GM21619 (cell line): ENCODE data around the gene TNFRSF4.

Experiments
- ATAC-seq: cut with Tn5 transposase; IDR thresholded peaks from one replicate; pipeline ENCODE4 v1.9.1; 2021; ENCODE audit not compliant: unreplicated experiment

The TNFRSF4 gene

DNA sequence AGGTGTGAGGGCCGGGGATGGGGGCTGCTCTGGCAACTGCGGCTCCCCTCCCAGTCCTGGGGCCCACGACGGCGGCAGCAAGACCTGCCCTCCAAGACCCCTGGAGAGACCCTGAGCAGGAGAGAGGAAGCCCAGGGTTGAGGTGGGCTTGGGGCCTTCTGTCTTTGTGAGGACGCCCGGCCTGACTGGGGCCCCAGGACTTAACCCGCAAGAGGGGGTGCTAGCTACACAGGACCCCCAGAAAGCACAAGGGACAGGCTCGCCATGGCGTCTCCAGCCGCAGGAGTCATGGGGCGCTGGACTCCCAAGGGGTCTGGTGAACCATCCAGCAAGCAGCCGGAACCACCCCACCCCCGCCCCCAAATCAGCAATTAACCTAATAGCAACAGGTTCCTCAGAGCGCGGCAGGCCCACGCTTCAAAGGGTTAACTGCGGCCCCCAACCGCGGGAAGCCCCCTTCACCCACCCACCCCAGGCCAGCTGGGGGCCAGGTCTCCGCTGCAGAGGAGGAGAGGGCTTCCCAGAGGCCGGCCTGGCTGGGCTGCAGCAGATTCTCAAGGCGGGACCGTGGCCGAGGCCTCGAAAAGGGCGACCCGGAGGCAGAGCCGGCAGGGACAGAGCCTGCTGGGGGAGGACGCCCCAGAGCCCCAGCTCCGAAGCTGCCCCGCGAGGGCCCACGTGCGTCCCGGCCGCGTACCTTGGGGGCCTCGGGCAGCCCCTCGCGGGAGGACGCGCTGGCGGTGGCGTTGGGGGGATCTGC, 32.0 kb upstream of the TNFRSF4 start:
- no peak for ATAC-seq

DNA sequence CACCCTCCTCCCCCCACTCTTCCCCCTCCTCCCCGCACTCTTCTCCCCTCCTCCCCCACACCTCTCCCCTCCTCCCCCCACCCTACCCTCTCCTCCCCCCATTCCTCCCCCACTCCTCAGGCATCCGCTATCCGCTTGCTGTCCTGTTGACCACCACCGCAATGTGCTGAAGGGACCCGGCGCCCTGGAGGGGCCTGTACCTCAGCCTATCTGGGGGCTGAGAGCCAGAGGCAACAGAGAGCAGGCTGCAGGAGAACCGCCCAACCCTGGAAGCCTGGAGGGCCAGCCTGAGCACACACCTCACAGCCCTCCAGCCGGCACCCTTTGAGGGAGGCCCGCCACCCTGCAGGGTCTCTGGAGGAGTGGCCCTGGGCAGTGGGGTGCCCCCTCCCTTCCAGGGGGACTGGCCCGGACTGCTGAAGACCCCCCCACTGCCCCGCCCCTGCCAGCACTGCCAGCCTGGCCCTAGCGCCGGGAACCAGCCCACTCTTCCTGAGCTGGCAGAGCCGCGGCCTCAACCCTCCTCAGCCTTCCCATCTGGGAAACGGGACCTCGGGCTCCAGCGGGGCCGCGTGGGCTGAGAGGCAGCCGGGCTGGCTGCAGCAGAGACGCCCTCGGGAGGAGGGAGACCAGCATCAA, 31.3 kb upstream of the TNFRSF4 start:
- no peak for ATAC-seq

DNA sequence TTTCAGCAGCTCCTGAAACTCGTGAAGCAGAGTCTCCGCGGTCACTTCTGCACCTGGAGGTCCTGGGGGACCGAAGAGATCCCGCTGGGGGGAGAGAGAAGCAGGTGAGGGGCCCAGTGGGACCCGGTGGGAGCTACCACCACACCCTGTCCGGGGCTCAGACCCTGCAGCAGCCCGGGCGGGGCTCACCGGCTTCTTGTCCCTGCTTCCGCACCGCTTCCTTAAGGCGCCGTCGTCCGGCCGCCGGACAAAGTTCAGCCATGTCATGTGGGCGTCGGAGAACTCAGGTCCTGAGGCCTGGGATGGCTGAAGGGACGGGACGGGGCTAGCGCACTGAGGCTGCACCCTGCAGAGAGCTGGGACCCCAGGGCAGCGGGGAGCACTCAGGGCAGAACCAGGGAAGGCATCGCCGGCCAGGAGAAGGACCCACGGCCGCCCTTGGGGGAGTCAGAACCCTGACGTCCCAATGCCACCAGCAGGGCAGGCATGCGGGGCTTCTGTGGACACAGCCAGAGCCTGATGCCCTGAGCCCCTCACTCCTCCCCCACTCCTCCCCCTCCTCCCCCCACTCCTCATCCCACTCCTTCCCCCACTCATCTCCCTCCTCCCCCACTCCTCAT, 30.3 kb upstream of the TNFRSF4 start:
- no peak for ATAC-seq

DNA sequence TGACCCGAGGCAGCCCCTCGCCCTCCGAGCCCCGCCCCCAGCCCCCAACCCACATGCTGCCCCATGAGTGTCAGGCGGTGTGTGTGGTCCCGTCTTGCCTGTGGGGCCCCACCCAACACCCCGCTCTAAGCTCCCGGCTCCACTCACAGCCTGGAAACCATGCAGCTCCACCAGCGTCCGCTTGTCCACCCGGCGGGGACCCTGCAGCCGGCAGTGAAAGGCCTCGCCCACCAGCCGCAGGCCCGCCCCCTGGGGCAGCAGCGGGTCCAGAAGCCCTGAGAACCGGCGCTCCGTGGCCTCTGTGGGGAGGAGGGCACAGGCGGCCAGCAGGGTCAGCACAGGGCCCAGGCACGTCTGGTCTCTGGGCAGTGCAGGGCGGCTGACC, 29.8 kb upstream of the TNFRSF4 start:
- no peak for ATAC-seq

DNA sequence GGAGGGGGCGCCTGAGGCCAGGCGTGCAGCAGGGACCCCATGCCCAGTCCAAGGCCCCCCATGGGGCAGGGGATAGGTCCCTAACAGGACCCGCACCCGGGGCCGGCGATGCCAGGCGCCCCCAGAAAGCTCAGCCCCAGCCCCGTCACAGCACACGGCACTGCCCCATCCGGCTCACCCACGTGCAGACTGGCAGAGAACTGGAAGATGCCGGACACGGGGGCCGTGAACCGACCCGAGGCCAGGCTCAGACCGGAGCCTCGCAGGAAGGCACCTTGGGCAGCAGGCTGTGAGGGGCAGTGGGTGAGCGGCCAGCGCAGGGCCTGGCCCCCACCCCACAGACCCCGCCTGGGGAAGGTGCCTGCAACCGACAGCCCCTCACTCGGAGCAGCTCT, 29.3 kb upstream of the TNFRSF4 start:
- no peak for ATAC-seq

DNA sequence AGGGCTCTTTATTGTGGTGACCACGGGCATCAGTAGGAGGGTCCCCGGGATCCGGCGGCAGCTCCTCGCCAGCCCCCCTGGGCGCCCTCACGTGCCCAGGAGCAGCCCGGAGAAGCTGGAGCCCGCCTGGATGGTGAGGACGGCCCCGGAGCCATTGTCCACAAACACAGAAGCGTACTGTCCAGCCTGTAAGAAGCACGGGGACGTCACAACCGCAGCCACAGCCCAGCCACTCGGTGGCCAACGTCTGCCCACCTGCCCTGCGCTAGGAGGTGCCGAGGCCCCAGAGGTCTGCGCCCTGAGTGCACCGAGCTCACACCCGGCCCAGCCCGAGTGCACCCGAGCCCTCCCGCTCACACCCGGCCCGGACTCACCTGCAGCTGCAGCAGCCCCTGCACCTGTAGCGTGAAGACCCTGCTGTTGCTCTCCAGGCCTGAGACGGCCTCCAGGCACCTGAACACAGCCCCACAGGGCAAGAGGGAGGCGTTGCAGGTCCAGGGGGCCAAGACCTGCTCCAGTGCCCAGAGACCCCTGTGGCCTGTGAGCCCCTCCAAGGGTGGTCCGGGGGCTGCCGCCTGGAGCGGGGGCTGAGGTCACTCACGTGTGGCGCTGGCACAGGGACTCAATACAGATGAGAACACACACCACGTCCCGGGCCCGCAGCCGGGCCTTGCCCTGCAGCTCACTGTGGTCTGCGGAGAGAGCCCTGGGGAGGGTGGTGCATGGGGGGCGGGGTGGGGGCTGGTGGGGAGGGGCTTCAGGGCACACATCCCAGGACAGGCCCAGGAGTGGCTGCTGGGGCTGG, 28.7 kb upstream of the TNFRSF4 start:
- no peak for ATAC-seq

DNA sequence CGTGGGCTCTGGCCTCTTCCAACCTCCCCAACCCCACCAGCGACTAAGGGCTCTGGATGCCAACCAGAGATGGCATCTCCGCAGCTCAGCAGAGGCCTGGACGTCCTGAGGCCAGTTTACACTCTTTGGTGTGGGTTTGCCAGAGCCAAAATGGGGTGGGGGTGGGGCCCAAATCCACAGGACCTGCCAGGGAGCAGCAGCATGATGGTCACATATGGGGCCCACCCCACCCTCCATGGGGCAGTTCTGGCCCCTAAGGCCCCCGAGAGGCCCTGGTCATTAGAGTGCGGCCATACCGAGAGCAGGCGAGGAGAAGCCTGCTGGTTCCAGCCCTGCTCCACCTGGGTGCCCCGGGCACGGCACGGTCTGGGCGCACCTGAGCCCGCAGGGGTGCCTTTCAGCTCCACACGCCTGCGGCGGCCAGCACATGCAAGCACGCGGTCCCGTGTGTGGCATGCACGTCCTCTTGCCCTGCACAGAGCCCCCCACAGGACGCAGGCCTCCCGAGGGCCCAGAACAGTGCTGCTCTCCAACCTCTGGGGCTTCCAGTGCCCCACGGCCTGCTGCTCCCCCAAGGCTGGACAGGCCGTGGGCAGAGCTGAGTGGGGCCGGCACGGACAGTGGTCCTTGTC, 27.8 kb upstream of the TNFRSF4 start:
- no peak for ATAC-seq

DNA sequence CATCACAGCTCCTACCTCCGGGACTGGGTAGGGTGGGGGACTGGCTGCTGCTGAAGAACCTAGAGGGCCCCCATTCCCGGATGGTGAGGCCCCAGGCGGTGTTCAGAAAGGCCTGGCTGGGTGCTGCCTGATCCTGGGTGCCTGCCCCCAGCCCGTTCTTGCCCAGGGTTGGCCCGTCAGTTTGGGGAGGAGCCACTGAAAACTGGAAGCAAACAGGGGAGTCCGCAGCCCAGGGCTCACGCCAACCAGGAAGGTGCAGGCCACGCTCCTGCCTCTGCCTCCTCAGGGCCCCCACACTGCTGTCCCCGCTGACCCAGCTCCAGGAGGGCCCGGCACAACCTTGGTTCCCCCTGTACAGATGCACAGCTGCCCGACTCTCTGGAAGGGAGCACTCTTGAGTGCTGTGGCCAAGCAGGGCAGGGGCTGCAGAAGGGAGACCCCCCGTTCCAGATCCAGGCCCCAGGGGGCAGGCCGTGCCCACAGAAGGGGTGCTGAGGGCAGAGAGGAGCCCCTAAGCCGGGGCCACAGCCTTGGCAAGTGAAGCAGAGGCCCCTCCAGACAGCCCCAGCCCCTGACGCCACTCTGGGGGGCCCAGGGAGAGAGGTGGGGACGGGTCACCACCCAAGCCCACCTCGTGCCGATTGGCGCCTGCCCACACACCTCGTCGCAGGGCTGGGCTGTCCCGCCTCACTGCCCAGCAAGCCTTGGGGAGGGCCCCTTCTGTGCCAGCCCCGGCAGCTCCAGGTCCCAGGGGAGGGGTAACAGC, 27.1 kb upstream of the TNFRSF4 start:
- no peak for ATAC-seq

DNA sequence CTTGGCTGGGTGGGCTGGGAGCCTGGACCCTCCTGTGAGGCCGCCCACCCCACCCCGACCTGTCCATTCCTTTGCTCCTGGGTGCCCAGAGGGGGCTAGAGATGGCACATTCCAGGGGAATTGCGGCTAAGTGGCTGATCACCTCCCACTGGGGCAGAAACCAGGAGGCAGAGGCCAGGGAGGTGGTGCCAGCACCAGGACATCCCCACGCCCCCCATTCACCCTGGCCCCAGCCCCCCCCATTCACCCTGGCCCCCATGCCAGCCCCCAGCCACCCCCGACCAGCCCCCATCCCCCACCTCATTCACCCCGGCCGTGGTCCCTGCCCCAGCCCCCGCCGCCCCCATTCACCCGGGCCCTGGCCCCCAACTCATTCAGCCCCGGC, 26.4 kb upstream of the TNFRSF4 start:
- ATAC-seq, result no peak

DNA sequence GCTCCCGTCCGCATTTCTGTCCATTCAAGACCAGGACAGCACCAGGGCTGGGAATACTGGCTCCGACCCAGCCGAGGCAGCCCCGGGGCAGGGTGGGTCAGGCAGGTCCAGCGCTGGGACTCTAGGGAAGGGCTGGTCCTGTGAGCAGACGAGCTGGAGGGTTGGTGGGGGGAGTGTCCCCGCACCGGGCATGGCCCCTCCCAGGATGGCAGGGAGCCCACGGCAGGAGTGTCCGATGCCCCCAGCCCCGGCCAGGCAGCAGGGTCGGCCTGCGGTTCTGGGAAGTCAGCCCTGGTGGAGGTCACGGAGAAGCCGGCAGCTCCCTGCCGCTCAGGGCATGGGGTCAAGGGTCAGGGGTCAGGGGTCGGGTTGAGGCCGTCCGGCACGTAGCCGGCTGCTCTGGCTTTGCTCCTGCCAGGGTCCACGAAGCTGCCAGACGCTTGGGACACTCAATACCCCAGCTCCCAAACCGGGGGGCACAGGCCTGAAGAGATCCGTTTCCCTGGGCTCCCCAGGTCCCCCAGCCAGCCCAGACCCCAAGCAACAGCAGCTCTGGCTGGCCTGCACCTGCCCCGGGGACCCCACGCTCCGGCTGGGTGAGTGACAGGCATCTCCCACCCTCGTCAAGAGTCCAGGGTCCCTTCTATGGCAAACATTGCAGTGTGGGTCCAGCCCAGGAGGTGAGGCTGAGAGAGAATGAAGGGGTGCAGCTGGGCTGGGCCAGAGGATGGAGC, 25.8 kb upstream of the TNFRSF4 start:
- no peak for ATAC-seq

DNA sequence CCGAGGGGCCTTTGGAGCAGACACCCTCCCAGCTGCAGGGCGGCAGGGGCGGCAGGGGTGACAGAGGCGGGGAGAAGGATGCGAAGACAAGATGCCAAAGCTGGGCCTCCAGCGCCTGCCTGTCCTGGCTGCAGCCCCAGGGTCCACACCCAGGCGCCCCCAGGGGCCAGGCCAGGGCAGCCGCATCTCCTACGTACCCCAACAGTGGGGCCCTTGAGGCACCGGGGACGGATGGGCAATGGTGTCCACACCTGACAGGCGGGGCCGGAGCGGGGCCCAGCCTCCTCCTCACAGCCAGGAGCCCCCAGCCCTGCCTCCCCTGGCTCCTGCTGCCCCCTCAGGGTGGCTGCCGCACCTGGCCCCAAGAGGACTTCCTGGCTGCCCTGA, 25.3 kb upstream of the TNFRSF4 start:
- no peak for ATAC-seq

DNA sequence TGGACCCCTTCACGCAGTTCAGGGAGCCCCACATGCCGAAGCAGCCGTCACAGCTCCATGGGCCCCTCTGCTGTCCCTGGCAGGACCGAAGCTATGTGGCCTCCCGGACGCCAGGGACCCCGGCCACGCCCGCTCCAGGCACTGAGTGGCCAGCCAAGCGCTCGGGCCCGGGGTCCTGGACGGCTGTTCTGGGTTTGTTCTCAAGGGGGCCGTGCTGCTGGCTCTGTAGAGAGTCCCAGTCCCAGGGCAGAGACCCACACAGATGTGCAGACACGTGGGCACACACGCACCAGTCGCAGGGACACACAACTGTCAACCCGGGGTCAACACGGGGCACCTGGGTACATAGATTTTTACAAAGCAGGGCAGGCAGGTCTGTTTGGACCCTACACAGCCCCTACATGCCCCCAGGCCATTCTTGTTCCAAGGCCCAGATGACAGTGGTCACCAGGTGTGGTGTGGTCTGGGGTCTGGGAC, 24.8 kb upstream of the TNFRSF4 start:
- no peak for ATAC-seq

DNA sequence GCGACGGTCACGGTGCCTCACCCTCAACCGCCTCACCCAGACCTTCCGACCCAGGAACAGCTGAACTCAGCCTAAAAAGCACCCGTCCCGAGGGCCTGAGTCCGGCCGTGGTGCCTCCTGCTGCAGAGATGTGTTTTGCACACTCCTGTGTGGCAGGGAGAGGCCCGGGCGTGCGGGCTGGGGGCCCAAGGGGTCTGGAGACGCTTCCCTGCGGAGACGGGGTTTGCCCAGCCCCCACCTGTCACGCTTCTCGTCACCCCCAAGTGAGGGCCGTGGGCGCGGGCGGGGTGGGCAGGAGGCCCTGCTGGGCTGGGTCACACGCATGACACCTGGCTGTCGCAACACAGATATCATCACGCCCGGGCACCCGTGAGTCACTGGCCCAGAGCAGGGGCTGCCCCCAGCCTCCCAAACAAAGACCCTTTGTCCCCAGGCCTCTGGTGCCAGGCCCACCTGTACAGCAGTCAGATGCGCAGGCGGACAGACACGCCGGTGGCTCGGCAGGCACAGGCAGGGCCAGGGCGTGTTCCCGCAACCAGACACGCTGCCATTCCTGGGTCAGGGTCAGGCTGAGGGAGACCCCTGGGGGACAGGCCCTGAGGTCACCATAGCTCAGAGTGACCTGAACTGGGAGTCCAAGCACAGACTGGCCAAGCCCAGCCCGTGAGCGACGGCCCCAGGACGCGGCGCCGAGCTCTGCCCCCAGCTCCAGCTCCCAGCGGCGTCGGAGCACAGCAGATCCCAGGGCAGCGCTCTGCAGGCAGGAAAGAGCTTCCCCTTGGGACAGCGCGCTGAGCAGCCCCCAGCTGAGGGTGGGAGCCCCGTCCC, 24.1 kb upstream of the TNFRSF4 start:
- no peak for ATAC-seq

DNA sequence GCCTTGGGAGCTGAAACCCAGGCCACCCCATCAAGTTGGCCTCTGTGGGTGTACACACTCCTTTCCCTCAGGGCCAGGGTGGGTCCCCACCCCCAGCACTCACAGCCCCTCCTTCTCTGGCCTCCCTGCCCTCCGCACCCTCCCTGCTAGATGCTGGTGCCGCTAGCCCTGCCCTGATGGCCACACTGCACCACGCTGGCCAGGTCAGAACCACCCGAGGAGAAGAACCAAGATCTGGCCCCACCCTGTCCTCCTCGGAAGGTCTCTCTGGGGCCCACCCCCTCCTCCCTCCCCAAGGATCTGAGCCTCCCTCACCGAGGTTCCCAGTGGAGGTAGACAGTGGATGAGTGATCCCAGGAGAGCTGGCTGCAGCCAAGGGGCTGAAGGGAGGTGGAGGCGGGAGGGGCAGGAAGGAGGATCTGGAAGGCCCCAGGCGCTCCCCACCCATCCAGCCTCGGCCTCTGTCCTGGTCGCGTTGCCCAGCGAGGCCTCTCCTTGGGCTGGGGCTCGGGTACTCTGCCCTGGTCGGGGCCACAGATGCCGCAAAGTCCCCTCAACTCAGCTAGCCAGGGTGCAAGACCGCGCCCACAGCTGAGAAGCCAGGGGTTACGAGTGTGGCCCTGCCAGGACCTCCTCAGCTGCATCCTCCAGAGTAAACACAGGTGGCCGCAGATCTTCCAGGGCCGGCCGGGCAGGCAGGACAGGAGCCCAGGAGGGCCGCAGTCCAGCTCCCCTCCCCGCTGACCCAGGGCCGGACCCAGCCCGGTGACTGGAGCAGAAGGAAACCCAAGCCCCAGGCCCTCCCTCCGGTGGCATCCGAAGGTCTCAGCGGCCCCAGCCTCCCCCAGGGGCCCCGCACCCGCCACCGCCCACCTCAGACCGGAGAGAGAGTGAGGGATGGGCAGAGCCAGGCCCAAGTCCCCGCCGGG, 23.3 kb upstream of the TNFRSF4 start:
- no peak for ATAC-seq

DNA sequence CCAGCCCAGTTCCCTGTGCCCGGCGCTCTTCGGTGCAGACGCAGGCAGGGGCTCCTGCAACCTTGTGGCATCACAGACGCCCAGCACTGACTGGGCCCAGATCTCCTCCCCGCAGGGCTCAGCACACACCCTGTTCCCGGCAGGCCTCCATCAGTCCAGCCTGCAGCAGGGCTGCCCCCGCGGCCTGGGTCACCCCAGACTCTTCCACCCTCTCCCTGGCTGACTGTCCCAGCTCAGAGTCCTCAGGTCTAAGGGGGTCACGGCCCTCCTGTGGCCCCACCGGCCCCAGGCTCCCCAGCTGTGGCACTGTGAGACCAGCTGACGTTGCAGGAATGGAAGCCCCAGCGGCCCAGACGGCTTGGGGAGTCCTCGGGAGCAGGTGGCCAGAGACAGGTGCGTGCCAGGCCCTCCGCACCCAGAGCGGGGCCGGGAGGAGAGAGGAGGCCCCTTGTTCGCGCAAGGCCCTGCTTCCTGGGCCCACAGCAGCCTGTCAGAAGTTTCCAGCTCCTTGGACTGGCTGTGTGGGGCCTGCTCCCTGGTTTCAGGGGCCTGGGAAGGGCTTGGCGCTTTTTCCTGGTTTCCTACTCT, 22.3 kb upstream of the TNFRSF4 start:
- ATAC-seq, result no peak

DNA sequence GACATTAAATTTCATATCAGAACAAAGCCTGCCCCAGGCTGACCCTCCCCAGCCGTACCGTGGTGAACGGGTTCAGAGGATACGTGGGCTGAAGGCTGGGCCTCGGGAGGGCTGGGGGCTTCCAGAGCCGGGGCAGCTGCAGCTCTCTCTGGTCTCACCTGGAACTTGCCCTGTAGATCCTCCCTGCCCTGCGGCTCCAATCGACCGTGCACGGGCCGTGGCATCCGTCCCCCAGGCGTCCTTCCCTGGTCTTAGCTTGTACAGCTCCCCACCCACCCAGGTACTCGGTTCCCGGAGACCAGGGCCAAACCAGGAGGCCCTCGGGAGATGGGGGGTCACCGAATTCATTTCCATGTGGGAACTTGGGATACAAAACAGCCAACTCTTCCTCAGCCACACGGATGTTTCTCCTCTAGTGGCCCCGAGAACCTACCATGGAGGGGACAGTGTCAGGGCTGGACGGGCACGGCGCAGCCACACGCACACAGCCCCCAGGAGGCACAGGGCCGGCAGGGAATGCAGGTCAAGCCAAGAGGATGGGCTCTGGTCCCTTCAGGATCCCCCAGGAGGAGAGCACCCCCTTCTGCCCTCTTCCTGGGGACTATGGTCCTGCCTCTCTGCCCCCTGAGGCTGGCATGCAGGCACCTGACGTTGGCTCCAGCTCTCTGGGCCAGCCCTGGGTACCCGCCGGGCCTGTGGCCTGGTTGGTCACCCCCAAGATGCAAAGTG, 21.2 kb upstream of the TNFRSF4 start:
- ATAC-seq, result no peak
